WERI-Rb-1 (cell line): Measurements from ENCODE around the gene CD93.

Experiments
- DNase-seq: peaks from one replicate; pipeline ENCODE4 v3.0.0-alpha.2; 2020
- H3K27ac ChIP-seq: fragments of 250-450 bp; sonication (Bioruptor Pico); 2 replicates; pipeline ENCODE4 v1.5.1; 2020; ENCODE audit warnings: mild to moderate bottlenecking, moderate library complexity
- H3K27me3 ChIP-seq: fragments of 250-450 bp; sonication (Bioruptor Pico); 2 replicates; pipeline ENCODE4 v1.5.1; 2021; ENCODE audit warnings: mild to moderate bottlenecking, low read depth, moderate library complexity; ENCODE audit not compliant: insufficient read depth, severe bottlenecking
- H3K36me3 ChIP-seq: fragments of 250-450 bp; sonication (Bioruptor Pico); 2 replicates; pipeline ENCODE4 v1.5.1; 2020; ENCODE audit warnings: mild to moderate bottlenecking, moderate library complexity
- H3K4me3 ChIP-seq: 2 replicates; pipeline ENCODE4 v1.5.1; 2011; ENCODE audit warnings: low read depth, mild to moderate bottlenecking, control low read depth, low read length
- H3K9me3 ChIP-seq: fragments of 250-450 bp; sonication (Bioruptor Pico); 2 replicates; pipeline ENCODE4 v1.5.1; 2021; ENCODE audit warnings: mild to moderate bottlenecking, moderate library complexity; ENCODE audit not compliant: severe bottlenecking
- TF ChIP-seq, protein P1 (sequence below): IDR thresholded peaks from 2 replicates; pipeline ENCODE4 v1.5.1; 2011; ENCODE audit warnings: low read depth, mild to moderate bottlenecking, control low read depth, inconsistent platforms, low read length

Gene CD93

DNA sequence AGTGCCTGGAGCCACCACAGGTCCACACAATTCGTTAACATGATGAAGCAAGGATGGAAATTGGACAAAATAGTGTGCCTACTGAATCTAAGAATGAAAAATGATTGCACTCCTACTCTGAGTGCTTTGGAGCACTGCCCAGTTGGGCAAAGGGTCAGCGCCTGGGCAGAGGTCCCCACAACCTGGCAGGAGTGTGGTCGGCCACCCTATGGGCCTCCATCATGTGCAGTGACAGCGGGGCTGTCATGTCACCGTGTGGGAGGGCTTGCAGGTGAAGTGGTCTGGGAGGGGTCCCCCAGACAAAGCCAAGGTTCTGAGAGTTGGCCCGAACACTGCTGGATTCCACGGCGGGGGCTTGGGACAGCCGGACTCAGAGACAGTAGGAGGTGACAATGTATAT is 36.2 kb upstream of the CD93 start:
- no peak for DNase-seq
- Histone ChIP-seq H3K36me3 (no peaks in the 10 kb centered on the region), H3K27me3 (no peaks in the 10 kb centered on the region), H3K27ac (no peak overlapping the region), H3K4me3 (no peak overlapping the region), H3K9me3 (no peaks in the 10 kb centered on the region)
- TF ChIP-seq, protein P1, sequence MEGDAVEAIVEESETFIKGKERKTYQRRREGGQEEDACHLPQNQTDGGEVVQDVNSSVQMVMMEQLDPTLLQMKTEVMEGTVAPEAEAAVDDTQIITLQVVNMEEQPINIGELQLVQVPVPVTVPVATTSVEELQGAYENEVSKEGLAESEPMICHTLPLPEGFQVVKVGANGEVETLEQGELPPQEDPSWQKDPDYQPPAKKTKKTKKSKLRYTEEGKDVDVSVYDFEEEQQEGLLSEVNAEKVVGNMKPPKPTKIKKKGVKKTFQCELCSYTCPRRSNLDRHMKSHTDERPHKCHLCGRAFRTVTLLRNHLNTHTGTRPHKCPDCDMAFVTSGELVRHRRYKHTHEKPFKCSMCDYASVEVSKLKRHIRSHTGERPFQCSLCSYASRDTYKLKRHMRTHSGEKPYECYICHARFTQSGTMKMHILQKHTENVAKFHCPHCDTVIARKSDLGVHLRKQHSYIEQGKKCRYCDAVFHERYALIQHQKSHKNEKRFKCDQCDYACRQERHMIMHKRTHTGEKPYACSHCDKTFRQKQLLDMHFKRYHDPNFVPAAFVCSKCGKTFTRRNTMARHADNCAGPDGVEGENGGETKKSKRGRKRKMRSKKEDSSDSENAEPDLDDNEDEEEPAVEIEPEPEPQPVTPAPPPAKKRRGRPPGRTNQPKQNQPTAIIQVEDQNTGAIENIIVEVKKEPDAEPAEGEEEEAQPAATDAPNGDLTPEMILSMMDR: no peak

DNA sequence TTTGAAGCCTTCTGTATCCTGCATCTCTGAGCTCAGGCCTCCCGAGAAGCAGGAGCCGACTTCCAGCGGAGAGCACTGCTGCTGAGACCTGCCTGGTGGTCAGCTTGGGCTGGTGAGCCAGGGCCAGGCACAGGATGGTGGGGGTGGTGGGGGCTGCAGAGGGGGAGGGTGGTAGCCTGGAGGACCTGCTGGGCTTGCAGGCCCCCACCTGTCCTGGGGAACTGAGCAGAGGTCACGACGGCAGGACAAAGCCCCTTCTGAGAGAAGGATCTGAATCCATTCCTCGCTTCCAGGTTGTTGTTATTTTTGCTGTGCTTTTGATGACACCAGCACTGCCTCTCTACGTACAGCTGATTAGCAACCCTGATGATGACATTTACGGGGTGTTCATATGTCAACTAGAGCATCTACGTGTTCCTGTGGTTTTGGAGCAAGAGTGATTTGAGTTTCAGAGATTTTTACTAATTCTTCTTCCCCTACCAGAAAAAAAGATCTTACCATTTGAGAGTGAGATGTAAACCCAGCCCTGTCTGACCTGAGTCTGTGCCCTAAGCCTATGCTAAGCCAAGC is 35.7 kb upstream of the CD93 start:
- no peak for DNase-seq
- Histone ChIP-seq H3K27me3 (no peaks in the 10 kb centered on the region), H3K4me3 (no peak overlapping the region), H3K36me3 (no peaks in the 10 kb centered on the region), H3K27ac (no peak overlapping the region), H3K9me3 (no peaks in the 10 kb centered on the region)
- TF ChIP-seq, protein P1: no peak

DNA sequence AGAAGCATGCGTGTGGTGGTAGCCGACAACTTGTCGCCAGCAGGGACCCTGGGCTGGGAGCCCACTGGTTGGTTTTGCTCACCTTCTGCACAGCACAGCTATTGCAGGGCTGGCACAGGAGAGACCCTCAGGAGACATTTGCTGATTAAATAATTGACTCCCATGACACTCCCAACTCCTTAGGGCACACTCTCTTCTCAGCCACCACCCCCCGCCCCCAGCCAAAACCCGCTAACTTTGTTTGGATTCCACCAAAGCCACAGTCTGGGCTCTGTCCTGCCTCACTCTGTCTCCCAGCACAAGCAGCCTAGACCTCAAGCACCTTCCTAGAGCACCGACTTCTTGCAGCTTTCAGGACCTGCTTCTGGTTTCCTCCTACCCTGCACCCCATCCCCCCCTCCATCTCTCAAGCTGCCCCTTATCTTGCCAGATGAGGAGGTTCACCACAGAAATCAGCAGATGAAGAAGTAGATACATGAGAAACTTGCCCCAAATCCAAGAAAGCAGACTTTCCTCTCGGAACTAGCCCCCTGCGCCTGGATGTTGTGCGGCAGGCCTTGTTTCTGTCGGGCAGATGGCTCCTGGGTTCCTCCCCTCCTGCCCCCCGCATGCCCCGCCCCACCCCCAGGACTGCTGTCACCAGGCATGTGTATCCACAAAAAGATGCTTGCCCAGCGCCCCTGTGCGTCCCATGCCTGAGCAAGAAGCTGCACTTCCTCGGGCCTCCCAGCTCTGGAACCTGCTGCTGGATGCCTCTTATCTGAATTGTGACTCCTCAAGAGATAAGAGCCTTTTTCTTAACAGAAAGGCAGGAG is 35.0 kb upstream of the CD93 start:
- no peak overlapping the region for H3K27ac ChIP-seq
- no peaks in the 10 kb centered on the region for H3K27me3 ChIP-seq
- TF ChIP-seq, protein P1: no peak
- DNase-seq: no peak
- H3K9me3 ChIP-seq: no peaks in the 10 kb centered on the region
- no peak overlapping the region for H3K4me3 ChIP-seq
- no peaks in the 10 kb centered on the region for H3K36me3 ChIP-seq

DNA sequence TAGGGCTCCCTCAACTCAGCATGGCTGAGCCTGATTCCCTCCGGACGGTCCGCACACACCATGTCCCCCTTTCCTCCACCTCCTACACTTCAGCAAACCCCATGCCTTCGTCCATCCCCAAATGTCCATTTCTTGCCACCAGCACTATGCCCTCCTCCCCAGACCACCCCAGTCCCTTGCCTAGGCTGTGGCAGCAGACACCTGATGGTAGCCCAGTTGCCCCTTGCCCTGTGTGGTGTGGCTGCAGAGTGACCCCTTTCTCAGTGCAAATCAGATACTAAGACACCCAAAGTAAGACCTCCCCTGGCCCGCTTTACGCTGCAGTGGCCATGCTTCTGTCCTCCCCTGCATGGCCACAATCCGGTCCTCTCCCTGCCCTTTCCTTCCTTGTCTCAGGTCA is 34.1 kb upstream of the CD93 start:
- no peaks in the 10 kb centered on the region for H3K9me3 ChIP-seq
- DNase-seq: no peak
- no peak overlapping the region for H3K4me3 ChIP-seq
- no peaks in the 10 kb centered on the region for H3K27me3 ChIP-seq
- no peaks in the 10 kb centered on the region for H3K36me3 ChIP-seq
- TF ChIP-seq, protein P1: no peak
- H3K27ac ChIP-seq: no peak overlapping the region

DNA sequence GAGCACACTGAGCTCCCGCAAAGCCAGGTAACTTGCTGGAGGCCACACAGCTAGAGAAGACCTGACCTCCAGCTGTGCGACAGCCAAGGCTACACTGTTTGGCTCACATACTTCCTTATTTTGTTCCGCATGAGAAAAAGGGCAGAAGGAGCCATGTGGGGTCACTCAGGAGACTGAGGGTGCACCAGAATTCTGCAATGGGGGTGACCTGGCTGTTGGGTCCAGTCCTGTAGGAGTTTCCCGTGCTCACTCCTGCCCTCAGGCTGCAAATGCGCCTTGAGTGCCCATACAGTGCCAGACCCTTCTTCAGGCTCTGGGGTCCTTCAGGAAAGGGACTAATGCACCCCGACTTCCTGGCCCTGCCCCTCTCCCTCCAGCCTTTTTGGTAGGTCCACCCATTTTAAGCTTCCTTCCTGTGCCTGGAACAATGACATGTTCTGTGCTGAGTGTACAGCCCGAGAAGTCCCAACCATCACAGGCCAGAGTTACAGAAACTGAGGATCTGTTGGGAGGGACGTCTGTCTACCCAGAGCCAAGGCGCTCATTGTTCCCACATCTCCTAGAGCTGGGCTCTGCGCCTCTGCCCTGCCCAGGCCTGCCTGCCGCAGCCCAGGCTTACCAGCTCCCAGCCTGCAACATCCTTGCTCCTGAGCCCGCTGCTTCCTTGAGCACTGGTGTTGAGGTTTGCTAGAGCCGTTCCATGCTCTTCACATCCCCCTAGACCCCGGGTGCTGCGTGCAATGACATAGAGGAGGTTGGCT is 33.5 kb upstream of the CD93 start:
- H3K36me3 ChIP-seq: no peaks in the 10 kb centered on the region
- H3K9me3 ChIP-seq: no peaks in the 10 kb centered on the region
- no peak overlapping the region for H3K27ac ChIP-seq
- TF ChIP-seq, protein P1: no peak
- no peak overlapping the region for H3K4me3 ChIP-seq
- DNase-seq: no peak
- no peaks in the 10 kb centered on the region for H3K27me3 ChIP-seq
